Fibroblast of villous mesenchyme (primary cell): ENCODE results near the gene FGD6. TPM values are rescaled to one million over a fixed set of nuclear protein-coding genes. Genes with fewer than 3 reads are reported as not detected.
"Not testable (repeated sequence)": the region's sequence is repeated elsewhere in the genome, so short reads cannot be mapped to it uniquely, and the experiment has no call there.

Experiments
- DNase-seq: peaks from one replicate; pipeline ENCODE4 v3.0.0-alpha.2; 2010; ENCODE audit warnings: low read depth
- H3K4me3 ChIP-seq: 2 replicates; pipeline ENCODE4 v1.5.1; 2011; ENCODE audit warnings: low read depth, mild to moderate bottlenecking, low read length
- CTCF ChIP-seq: IDR thresholded peaks from 2 replicates; pipeline ENCODE4 v1.5.1; 2012; ENCODE audit warnings: low read depth, mild to moderate bottlenecking, low read length; ENCODE audit not compliant: insufficient read depth
- total RNA-seq: library from RNA; depleted of rRNA; stranded (reverse); fragments of >200 nt; gene quantifications from 2 replicates; pipeline ENCODE4 v1.2.3, GENCODE V29; 2012

The FGD6 gene
- total RNA-seq, 1 donor = 18.1 TPM

GRCh38 chr12:95143621-95144205 lies 73.6 kb downstream of the FGD6 start:
- no peak for DNase-seq
- no peak overlapping the region for H3K4me3 ChIP-seq
- TF ChIP-seq CTCF = no peak

DNA sequence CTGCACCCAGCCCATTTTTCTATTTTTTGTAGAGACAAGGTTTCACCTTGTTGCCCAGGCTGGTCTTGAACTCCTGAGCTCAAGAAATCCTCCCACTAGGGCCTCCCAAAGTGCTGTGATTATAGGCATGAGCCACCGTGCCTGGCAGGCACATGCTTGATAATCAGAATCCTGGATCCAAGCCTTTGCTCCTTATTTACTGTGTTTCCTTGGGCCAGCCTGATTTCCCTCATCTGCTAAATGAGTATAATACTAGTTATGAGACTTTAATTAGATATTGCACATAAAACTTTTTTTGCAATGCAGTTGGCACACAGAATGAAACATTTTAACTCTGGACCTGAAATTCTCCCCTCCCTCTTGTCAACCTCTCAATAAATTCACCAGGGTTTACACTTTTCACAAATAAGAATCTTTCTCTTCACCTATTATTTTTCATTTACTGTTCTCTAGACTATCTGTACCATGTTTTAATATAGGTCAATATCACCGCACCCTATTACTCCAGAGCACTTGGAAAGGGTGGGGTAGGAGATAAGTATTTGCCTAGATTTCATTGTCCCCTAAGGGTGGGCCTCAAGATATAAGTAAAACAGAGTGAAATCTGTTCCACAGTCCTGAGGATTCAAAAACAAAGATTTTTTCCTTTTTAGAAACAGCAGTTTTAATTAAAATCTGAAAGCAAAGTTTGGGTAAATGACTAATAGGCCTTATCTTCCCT lies 74.7 kb downstream of the FGD6 start:
- H3K4me3 ChIP-seq = no peak overlapping the region
- TF ChIP-seq CTCF = no peak
- DNase-seq = no peak

GRCh38 chr12:95141310-95141709 lies 76.0 kb downstream of the FGD6 start:
- TF ChIP-seq CTCF = no peak
- H3K4me3 ChIP-seq = no peak overlapping the region
- DNase-seq = no peak

- not testable (repeated sequence) for H3K4me3 ChIP-seq, DNase-seq
Measured at GRCh38 chr12:95138031-95138430, 79.2 kb downstream of the FGD6 start.

GRCh38 chr12:95136598-95136997 lies 80.7 kb downstream of the FGD6 start:
- H3K4me3 ChIP-seq = no peak overlapping the region
- no peak for TF ChIP-seq CTCF
- no peak for DNase-seq

DNA sequence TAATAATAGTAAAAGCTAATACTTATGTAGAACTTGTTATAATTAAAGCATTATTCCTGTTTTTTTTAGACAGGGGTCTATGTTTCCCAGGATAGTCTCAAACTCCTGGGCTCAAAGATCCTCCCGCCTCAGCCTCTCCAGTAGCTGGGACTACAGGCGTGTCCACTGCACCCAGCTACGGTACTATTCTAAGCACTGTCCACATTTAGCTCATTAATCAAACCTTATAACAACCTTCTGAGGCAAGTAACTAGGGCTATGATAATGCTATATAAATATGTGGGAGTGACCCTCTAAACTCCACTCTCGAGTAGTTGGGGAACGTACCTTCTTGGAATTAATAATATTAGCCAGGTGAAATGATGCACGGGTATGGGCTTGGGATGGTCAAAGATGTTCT lies 83.2 kb downstream of the FGD6 start:
- TF ChIP-seq CTCF = no peak
- no peak for DNase-seq
- H3K4me3 ChIP-seq = no peak overlapping the region

- DNase-seq = peak; percentile 57
- H3K4me3 ChIP-seq = no peak overlapping the region
- no peak for TF ChIP-seq CTCF
Measured at GRCh38 chr12:95131589-95132340, 85.5 kb downstream of the FGD6 start.
